HG02588 (cell line): Measurements from ENCODE around the gene DDC.

ENCODE experiments used
- ATAC-seq: cut with Tn5 transposase; IDR thresholded peaks from one replicate; pipeline ENCODE4 v1.9.1; 2021; ENCODE audit warnings: mild to moderate bottlenecking, moderate library complexity; ENCODE audit not compliant: unreplicated experiment

The DDC gene

GRCh38 chr7:50564640-50565558, at the start of gene DDC:
Gene DDC, minus strand, starts transcription at chr7:50565405. Its CDS starts 21,320 bp downstream, at chr7:50544085.
- ATAC-seq = no peak

GRCh38 chr7:50613473-50613872, 48.3 kb upstream of the DDC start:
- ATAC-seq = no peak

GRCh38 chr7:50612704-50613103, 47.5 kb upstream of the DDC start:
- ATAC-seq = no peak

GRCh38 chr7:50610521-50611277, 45.5 kb upstream of the DDC start:
- ATAC-seq = no peak

- ATAC-seq = no peak
Observed at GRCh38 chr7:50608196-50608906, 43.1 kb upstream of the DDC start.

- no peak for ATAC-seq
Observed at GRCh38 chr7:50607524-50608125, 42.4 kb upstream of the DDC start.

GRCh38 chr7:50605059-50605458, 39.9 kb upstream of the DDC start:
- no peak for ATAC-seq

GRCh38 chr7:50603287-50603686, 38.1 kb upstream of the DDC start:
- no peak for ATAC-seq

- no peak for ATAC-seq
Observed at GRCh38 chr7:50599385-50599784, 34.2 kb upstream of the DDC start.

GRCh38 chr7:50598460-50599343, 33.5 kb upstream of the DDC start:
- no peak for ATAC-seq

GRCh38 chr7:50596484-50596883, 31.3 kb upstream of the DDC start:
- no peak for ATAC-seq

- peak; percentile 4 for ATAC-seq
Observed at GRCh38 chr7:50595491-50596102, 30.4 kb upstream of the DDC start.

GRCh38 chr7:50594734-50595485, 29.7 kb upstream of the DDC start:
- peak; percentile 50 for ATAC-seq

- ATAC-seq = no peak
Observed at GRCh38 chr7:50594136-50594535, 28.9 kb upstream of the DDC start.

- no peak for ATAC-seq
Observed at GRCh38 chr7:50592940-50593339, 27.7 kb upstream of the DDC start.

- ATAC-seq = peak; percentile 48
Observed at GRCh38 chr7:50591480-50592438, 26.6 kb upstream of the DDC start.

- no peak for ATAC-seq
Observed at GRCh38 chr7:50591098-50591479, 25.9 kb upstream of the DDC start.

- ATAC-seq = no peak
Observed at GRCh38 chr7:50590535-50590934, 25.3 kb upstream of the DDC start.
